ENCODE results near the gene ANXA1. TPM values are rescaled to one million over a fixed set of nuclear protein-coding genes. Genes with fewer than 3 reads are reported as not detected.

Gene ANXA1
- total and polyA plus RNA-seq, 9 donors = 67.5 to 472 (median 110) TPM

DNA sequence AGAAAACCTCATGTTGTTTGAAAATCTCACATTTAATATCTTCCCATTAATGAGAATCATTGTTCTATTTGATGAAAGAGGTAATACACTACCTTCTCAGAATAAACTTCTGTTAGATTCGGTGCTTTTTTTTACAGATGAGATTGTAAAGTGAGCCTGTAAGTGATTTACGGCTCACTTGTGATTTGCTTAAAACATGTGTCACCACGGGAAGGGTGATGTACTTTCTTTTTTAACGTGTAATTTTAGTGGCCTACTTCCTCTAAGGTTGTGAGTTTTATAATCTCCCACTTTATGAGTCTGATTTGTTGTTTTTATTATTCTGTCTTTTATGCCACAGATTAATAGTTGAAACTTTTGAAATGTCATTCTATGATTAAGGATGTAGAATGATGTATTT, 15.9 kb downstream of the ANXA1 start:
- intact Hi-C loops (cut with DNase I) = no loop called here
- DNase-seq = no peak
- no peak overlapping the region for H3K4me3 ChIP-seq
- no peaks in the 10 kb centered on the region for H3K27me3 ChIP-seq
- H3K36me3 ChIP-seq = no peaks in the 10 kb centered on the region
- TF ChIP-seq POLR2A (IDR thresholded peaks at IDR 0.05) (no peak), EP300 (IDR thresholded peaks at IDR 0.05) (no peak)
- TF ChIP-seq, protein P1, sequence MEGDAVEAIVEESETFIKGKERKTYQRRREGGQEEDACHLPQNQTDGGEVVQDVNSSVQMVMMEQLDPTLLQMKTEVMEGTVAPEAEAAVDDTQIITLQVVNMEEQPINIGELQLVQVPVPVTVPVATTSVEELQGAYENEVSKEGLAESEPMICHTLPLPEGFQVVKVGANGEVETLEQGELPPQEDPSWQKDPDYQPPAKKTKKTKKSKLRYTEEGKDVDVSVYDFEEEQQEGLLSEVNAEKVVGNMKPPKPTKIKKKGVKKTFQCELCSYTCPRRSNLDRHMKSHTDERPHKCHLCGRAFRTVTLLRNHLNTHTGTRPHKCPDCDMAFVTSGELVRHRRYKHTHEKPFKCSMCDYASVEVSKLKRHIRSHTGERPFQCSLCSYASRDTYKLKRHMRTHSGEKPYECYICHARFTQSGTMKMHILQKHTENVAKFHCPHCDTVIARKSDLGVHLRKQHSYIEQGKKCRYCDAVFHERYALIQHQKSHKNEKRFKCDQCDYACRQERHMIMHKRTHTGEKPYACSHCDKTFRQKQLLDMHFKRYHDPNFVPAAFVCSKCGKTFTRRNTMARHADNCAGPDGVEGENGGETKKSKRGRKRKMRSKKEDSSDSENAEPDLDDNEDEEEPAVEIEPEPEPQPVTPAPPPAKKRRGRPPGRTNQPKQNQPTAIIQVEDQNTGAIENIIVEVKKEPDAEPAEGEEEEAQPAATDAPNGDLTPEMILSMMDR (IDR thresholded peaks at IDR 0.05) = no peak
- H3K4me1 ChIP-seq (ENCODE audit: insufficient read depth) = no peaks in the 10 kb centered on the region
- no peaks in the 10 kb centered on the region for H3K9me3 ChIP-seq
- no peak overlapping the region for H3K27ac ChIP-seq
- 63 to 76% (median 66%) methylated on average over 4 of the region's 4 CpGs for WGBS, 3 donors

DNA sequence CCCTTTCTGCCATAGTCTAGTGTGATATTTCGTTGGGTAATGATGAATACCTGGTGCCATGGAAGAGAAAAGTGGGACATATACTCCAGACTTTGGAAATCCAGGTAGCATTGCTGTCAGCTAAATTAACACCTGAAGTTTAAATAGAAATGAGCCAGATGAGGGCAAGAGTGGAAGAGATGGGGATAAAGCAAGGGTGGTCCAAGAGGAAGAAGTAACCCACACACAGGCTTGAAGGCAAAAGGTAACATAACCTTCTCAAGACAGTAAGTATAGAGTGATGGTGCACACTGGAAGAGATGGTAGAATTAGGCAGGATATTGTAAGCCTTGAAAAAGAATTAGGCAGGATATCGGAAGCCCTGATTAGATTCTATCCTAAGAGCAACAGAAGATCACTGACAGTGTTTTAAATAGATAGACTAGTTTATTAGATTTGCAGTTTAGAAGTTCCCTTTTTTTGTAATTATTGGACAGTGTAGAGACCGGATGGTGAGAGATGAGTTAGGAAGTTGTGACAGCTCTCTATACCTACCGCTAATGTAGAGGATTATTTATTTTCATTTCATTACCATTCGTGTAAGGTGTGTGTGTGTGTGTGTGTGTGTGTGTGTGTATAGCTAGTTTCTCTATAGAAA, 16.8 kb downstream of the ANXA1 start:
- H3K9me3 ChIP-seq = no peaks in the 10 kb centered on the region
- WGBS, 3 donors = 87 to 92% (median 90%) methylated on average over 5 of the region's 5 CpGs
- intact Hi-C loops (cut with DNase I) = no loop called here
- no peaks in the 10 kb centered on the region for H3K27me3 ChIP-seq
- H3K4me1 ChIP-seq (ENCODE audit: insufficient read depth) = no peaks in the 10 kb centered on the region
- no peak overlapping the region for H3K4me3 ChIP-seq
- no peak for DNase-seq
- H3K27ac ChIP-seq = no peak overlapping the region
- TF ChIP-seq, protein P1 (IDR thresholded peaks at IDR 0.05) = no peak
- TF ChIP-seq EP300 (IDR thresholded peaks at IDR 0.05) = no peak
- no peaks in the 10 kb centered on the region for H3K36me3 ChIP-seq

DNA sequence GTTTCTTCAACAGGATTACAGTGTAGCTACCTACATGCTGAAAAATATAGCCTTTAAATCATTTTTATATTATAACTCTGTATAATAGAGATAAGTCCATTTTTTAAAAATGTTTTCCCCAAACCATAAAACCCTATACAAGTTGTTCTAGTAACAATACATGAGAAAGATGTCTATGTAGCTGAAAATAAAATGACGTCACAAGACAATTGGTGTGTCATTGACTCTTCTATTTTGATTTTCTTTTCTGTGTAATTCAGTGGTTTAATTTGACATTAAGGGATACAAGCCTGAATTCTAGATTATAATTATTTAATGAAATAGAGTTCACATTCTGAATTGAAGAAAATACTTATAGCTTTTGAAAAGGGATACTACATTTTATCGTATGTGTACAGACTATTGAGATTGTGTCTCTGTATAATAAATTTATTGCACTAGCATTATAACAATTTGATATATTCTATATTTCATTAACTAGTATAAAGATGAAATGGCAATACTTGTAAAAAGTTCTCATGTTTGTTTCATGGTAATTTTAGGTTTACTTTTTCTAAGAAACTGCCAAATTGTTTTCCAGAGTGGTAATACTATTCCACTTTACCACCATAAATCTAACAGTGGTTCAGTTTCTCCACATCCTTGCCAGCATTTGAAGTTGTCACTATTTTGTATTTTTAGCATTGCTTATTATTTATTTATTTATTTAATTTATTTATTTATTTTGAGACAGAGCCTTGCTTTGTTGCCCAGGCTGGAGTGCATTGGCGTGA, 18.7 kb downstream of the ANXA1 start:
- intact Hi-C loops (cut with DNase I) = no loop called here
- Histone ChIP-seq H3K4me1 (ENCODE audit: insufficient read depth) (no peaks in the 10 kb centered on the region), H3K36me3 (no peaks in the 10 kb centered on the region), H3K27me3 (no peaks in the 10 kb centered on the region), H3K4me3 (no peak overlapping the region), H3K9me3 (no peaks in the 10 kb centered on the region), H3K27ac (no peak overlapping the region)
- DNase-seq = no peak
- TF ChIP-seq, protein P1 (IDR thresholded peaks at IDR 0.05) = no peak
- TF ChIP-seq POLR2A (IDR thresholded peaks at IDR 0.05) (no peak), EP300 (IDR thresholded peaks at IDR 0.05) (no peak)
- 97 to 100% (median 98%) methylated on average over 3 of the region's 3 CpGs for WGBS, 3 donors

DNA sequence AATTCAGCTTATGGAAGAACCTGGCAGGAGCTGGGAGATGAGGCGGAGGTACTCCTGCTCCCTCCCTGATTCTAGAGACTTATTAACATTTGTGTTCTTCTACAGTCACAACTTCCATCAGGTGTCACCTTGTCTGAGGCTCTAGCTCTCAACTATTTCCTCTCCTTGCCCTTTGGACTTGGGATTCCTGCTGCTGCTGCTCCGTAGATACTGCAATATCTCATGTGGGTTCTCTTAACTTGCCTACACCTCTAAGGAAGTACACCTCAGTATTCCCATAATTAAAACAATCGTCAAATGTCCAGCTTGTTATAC, 21.2 kb downstream of the ANXA1 start:
- H3K36me3 ChIP-seq = no peaks in the 10 kb centered on the region
- TF ChIP-seq EP300 (IDR thresholded peaks at IDR 0.05) (no peak), POLR2A (IDR thresholded peaks at IDR 0.05) (no peak)
- TF ChIP-seq, protein P1 (IDR thresholded peaks at IDR 0.05) = no peak
- no peaks in the 10 kb centered on the region for H3K4me1 ChIP-seq (ENCODE audit: insufficient read depth)
- DNase-seq = no peak
- 76 to 97% (median 96%) methylated on average over 3 of the region's 3 CpGs for WGBS, 3 donors
- H3K27me3 ChIP-seq = no peaks in the 10 kb centered on the region
- intact Hi-C loops (cut with DNase I) = no loop called here
- no peak overlapping the region for H3K4me3 ChIP-seq
- H3K27ac ChIP-seq = no peak overlapping the region
- no peaks in the 10 kb centered on the region for H3K9me3 ChIP-seq
